ENCODE data around the gene SLC7A8. TPM values are rescaled to one million over a fixed set of nuclear protein-coding genes. Genes with fewer than 3 reads are reported as not detected.

Gene SLC7A8
- total and polyA plus RNA-seq, 2 donors: 3.2 to 15.0 TPM

DNA sequence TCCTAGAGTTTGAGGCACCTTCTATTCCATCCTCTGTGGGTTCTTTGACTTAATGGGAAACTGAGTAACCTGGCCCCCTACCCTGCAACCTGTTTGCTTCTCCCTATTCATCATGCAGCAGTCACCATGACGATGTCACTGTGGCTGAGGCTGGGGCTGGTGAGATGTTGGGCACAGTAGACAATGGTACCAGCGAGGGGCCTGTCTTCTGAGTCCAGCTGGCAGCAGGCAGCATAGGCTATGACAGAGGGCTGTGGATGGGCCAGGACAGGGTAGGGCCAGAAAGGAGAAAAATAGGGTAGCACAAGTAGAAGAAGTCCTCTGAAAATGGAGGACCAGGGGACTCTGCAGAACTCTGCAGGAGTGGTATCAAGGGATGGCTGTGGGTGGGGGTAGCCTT, 80.7 kb downstream of the SLC7A8 start:
- Histone ChIP-seq H3K27ac (ENCODE audit: low read depth in 1 of 2, low read length in 1 of 2) (no peak overlapping the region), H3K9me3 (ENCODE audit: control insufficient read depth in 2 of 2, insufficient read depth in 1 of 2, low read length in 1 of 2) (no peaks in the 10 kb centered on the region), H3K4me3 (ENCODE audit: low read length in 2 of 2) (no peak overlapping the region), H3K27me3 (ENCODE audit: control insufficient read depth in 2 of 2, insufficient read depth in 1 of 2, low read length in 1 of 2) (peaks cover 0 to 2% of the 10 kb centered on the region in 2 donors), H3K36me3 (ENCODE audit: control insufficient read depth in 2 of 2, insufficient read depth in 2 of 2, low read length in 1 of 2) (peaks cover 9 to 15% of the 10 kb centered on the region in 2 donors), H3K4me1 (ENCODE audit: control insufficient read depth in 2 of 2, insufficient read depth in 2 of 2, low read length in 2 of 2) (no peaks in the 10 kb centered on the region)
- no peak for DNase-seq (ENCODE audit: low read depth in 6 of 9, low spot score in 9 of 9)
- WGBS: 98% methylated on average over 2 of the region's 2 CpGs

DNA sequence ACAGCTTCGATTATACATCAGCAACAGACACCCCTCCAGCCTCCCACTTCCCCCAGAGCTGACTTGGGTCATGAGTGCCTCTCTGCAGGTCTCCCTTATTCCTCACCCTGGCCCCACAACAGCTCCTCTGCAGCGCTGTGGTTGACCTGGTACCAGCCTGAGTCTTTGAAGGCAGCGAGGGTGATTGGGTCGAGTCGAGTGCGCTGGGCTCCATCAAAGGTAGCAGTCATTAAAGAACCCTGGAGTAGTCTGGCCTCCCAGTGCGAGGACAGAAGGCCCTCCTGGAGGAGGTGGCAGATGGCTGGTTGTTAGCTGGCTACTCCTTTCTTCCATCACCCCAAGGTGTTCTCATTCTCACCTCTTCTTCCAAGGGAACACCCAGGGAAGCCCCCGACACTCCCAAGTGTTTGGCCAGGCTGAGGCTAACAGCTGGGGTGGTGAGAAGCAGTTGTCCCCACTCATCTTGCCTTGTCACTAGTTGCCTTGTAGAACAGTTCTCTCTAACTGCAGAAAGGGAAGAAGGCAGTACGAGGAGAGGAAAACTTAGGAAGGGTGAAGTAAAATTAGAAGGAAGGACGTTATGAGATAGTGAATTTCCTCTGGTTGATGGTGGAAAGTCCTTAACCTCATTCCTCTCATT, 81.4 kb downstream of the SLC7A8 start:
- Histone ChIP-seq H3K36me3 (ENCODE audit: control insufficient read depth in 2 of 2, insufficient read depth in 2 of 2, low read length in 1 of 2) (peaks cover 12 to 22% of the 10 kb centered on the region in 2 donors), H3K27ac (ENCODE audit: low read depth in 1 of 2, low read length in 1 of 2) (no peak overlapping the region), H3K9me3 (ENCODE audit: control insufficient read depth in 2 of 2, insufficient read depth in 1 of 2, low read length in 1 of 2) (no peaks in the 10 kb centered on the region), H3K4me3 (ENCODE audit: low read length in 2 of 2) (no peak overlapping the region), H3K4me1 (ENCODE audit: control insufficient read depth in 2 of 2, insufficient read depth in 2 of 2, low read length in 2 of 2) (no peaks in the 10 kb centered on the region), H3K27me3 (ENCODE audit: control insufficient read depth in 2 of 2, insufficient read depth in 1 of 2, low read length in 1 of 2) (peaks cover 0 to 2% of the 10 kb centered on the region in 2 donors)
- 93% methylated on average over 10 of the region's 10 CpGs for WGBS
- DNase-seq (ENCODE audit: low read depth in 6 of 9, low spot score in 9 of 9): no peak

DNA sequence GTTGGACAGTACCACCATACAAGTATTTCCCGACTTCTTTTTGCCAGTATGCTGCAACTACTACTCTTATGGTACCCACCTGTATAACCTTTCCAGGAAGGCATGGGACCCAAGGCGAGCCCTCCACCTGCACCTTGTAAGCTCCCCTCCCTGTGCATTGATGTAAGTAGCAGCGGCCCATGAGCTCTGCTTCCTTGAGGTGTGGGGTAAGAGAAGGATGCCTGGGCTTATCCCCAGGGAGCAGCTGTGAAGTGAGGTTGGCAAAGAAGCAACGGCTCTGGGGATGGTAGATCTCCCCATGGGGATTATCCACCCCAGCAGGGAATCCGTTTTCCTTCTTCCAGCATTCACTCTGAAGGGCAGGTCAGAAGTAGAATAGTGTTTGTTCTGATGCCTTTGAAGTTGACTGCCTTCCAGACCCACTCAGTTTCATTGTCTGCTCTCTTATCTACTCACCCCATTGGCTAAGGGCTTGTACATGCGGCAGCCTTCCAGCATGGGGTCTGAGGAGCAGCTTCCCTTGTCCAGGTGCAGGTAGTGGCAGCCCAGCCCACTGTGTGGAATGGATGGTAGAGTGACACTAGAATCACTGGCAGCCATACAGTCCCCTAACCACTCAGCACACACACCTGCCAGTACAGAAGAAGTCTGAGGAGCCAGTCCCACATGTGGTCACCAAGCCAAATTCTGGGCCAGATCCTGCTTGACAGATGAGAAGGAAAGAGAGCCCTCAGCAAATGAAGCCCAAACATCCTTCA, 82.1 kb downstream of the SLC7A8 start:
- 95% methylated on average over 6 of the region's 6 CpGs for WGBS
- H3K27me3 ChIP-seq (ENCODE audit: control insufficient read depth in 2 of 2, insufficient read depth in 1 of 2, low read length in 1 of 2): peaks cover 0 to 2% of the 10 kb centered on the region in 2 donors
- H3K27ac ChIP-seq (ENCODE audit: low read depth in 1 of 2, low read length in 1 of 2): no peak overlapping the region
- peaks cover 0 to 5% of the 10 kb centered on the region in 2 donors for H3K4me1 ChIP-seq (ENCODE audit: control insufficient read depth in 2 of 2, insufficient read depth in 2 of 2, low read length in 2 of 2)
- no peaks in the 10 kb centered on the region for H3K9me3 ChIP-seq (ENCODE audit: control insufficient read depth in 2 of 2, insufficient read depth in 1 of 2, low read length in 1 of 2)
- H3K36me3 ChIP-seq (ENCODE audit: control insufficient read depth in 2 of 2, insufficient read depth in 2 of 2, low read length in 1 of 2): peaks cover 12 to 23% of the 10 kb centered on the region in 2 donors
- no peak overlapping the region for H3K4me3 ChIP-seq (ENCODE audit: low read length in 2 of 2)
- no peak for DNase-seq (ENCODE audit: low read depth in 6 of 9, low spot score in 9 of 9)

DNA sequence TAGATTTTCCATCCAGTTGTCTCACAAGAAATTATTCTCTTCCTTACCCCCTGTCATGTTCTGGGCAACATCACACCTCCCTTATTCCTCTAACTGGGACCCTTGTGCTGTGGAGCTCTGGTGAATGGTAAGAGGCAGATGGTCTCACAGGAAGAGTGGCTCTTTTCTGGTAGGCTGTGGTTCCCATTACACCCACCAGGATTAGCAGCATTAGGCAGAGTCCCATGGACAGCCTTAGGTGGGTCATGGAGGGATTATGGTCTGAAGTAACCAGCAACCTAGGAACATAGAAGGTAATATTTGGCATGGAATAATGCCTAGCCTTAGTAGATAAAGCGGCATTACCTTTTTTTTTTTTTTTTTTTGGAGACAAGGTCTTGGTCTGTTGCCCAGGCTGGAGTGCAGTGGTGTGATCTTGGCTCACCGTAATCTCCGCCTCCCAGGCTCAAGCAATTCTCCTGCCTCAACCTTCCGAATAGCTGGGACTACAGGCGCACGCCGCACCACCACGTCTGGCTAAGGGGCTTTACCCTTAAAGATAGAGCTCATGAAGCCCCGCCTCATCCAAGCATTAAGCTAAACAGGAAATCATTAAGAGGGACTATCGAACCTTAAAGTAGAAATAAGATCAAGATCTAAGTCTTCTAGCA, 84.1 kb downstream of the SLC7A8 start:
- peaks cover 0 to 8% of the 10 kb centered on the region in 2 donors for H3K4me1 ChIP-seq (ENCODE audit: control insufficient read depth in 2 of 2, insufficient read depth in 2 of 2, low read length in 2 of 2)
- DNase-seq (ENCODE audit: low read depth in 6 of 9, low spot score in 9 of 9): no peak
- H3K27me3 ChIP-seq (ENCODE audit: control insufficient read depth in 2 of 2, insufficient read depth in 1 of 2, low read length in 1 of 2): peaks cover 0 to under 1% of the 10 kb centered on the region in 2 donors
- no peak overlapping the region for H3K4me3 ChIP-seq (ENCODE audit: low read length in 2 of 2)
- H3K9me3 ChIP-seq (ENCODE audit: control insufficient read depth in 2 of 2, insufficient read depth in 1 of 2, low read length in 1 of 2): no peaks in the 10 kb centered on the region
- H3K36me3 ChIP-seq (ENCODE audit: control insufficient read depth in 2 of 2, insufficient read depth in 2 of 2, low read length in 1 of 2): peaks cover 12 to 23% of the 10 kb centered on the region in 2 donors
- WGBS: 98% methylated on average over 10 of the region's 10 CpGs
- no peak overlapping the region for H3K27ac ChIP-seq (ENCODE audit: low read depth in 1 of 2, low read length in 1 of 2)

DNA sequence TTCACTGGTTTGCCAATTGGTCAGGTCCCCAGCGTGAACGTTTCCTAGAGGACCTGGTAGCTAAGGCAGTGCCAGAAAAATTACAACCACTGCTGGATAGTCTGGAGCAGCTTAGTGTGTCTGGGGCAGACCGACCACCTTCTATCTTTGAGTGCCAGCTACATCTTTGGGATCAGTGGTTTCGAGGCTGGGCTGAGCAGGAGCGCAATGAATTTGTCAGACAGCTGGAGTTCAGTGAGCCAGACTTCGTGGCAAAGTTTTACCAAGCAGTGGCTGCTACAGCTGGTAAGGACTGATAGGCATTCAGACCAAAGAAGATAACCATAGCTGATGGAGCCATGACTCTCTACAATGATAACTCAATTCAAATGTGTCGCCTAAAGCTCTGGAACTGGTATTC, 85.7 kb downstream of the SLC7A8 start:
- Histone ChIP-seq H3K27me3 (ENCODE audit: control insufficient read depth in 2 of 2, insufficient read depth in 1 of 2, low read length in 1 of 2) (no peaks in the 10 kb centered on the region), H3K27ac (ENCODE audit: low read depth in 1 of 2, low read length in 1 of 2) (no peak overlapping the region), H3K4me3 (ENCODE audit: low read length in 2 of 2) (no peak overlapping the region), H3K36me3 (ENCODE audit: control insufficient read depth in 2 of 2, insufficient read depth in 2 of 2, low read length in 1 of 2) (peaks cover 12 to 29% of the 10 kb centered on the region in 2 donors), H3K9me3 (ENCODE audit: control insufficient read depth in 2 of 2, insufficient read depth in 1 of 2, low read length in 1 of 2) (no peaks in the 10 kb centered on the region), H3K4me1 (ENCODE audit: control insufficient read depth in 2 of 2, insufficient read depth in 2 of 2, low read length in 2 of 2) (peaks cover 8 to 14% of the 10 kb centered on the region in 2 donors)
- DNase-seq (ENCODE audit: low read depth in 6 of 9, low spot score in 9 of 9): no peak
- 90% methylated on average over 7 of the region's 7 CpGs for WGBS

DNA sequence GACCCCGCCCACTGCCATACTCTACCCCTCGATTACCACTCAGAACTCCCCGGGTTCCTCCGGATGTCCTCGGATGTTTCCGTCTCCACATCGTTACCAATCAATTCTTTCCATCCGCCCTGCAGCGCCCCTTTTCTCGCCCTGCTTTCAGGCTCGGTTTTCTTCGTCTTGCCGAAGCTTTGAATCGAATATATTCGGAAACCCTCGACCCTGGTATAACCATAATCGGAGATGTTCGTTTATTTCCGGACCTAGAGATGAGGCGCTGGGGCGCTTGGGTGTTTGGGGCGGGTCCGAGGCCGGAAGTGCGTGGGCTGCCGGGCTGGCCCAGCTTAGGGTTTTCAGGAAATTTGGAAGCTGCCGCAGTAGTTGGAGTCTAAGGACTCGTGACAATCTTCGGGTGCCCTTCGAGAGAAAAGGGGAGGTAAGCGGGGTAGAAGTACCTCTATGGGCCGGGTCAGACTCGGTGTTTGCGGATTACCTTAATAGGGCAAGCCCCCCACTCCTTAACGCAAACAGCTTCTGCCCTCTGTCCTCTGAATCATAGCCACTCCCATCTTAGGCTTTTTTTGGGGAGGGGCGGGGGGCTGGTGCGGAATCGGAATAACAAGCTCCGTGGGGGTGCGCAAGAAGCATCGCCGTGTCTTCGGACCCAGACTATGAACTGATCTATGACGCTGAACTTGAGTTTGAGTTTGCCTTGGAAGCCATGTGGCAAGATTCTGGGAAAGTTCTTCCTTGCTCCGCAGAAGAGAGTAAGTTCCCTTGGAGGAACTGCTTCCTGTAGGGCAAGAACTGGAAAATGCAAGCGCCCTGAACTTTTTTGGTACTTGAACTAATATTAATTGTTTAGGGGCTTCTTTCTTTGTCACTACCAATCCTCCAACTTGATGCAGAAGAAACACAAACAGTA, 88.0 kb downstream of the SLC7A8 start, which contains the start of gene C14orf119:
TSS of gene C14orf119 (plus strand) at position 310 of the 913 bp plus-strand sequence. CDS start 2,154 bp downstream, outside the sequence.
- Histone ChIP-seq H3K4me1 (ENCODE audit: control insufficient read depth in 2 of 2, insufficient read depth in 2 of 2, low read length in 2 of 2) (peaks cover 8 to 14% of the 10 kb centered on the region in 2 donors), H3K36me3 (ENCODE audit: control insufficient read depth in 2 of 2, insufficient read depth in 2 of 2, low read length in 1 of 2) (peaks cover 24 to 50% of the 10 kb centered on the region in 2 donors), H3K27me3 (ENCODE audit: control insufficient read depth in 2 of 2, insufficient read depth in 1 of 2, low read length in 1 of 2) (no peaks in the 10 kb centered on the region), H3K27ac (ENCODE audit: low read depth in 1 of 2, low read length in 1 of 2) (peak within 1 kb of the TSS; percentile 96 to 99), H3K4me3 (ENCODE audit: low read length in 2 of 2) (peak within 1 kb of the TSS; percentile 80 to 92), H3K9me3 (ENCODE audit: control insufficient read depth in 2 of 2, insufficient read depth in 1 of 2, low read length in 1 of 2) (no peaks in the 10 kb centered on the region)
- under 1% methylated on average over 46 of the region's 46 CpGs for WGBS
- DNase-seq (ENCODE audit: low read depth in 6 of 9, low spot score in 9 of 9): peak; percentile 99 to 100 (median 100)

DNA sequence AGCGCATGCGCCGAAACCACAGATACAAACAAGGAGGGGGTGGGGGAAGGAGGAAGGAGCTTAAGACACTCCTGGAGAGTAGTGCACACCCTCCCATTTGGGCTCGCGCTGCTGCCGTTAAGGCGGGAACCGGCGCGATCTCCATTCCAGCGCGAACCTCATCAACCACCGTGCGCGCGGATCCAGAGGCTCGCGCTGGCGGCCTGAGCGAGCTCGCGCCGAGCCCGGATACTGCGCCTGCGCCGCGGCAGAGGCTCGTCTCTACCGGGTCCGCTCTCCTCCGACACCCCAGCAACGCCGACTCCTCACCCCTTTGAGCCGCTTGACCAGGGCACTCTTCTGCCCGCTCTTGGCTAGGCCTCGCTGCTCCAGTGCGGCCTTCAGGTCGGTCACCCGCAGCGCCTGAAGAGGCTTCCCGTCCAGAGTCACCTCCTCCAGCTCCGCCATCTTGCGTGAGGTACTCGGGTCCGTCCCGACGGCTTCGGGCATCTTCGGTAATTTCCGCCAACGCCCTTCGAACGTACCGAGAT, 88.7 kb downstream of the SLC7A8 start, which contains the start of gene ACIN1:
TSS of gene ACIN1 (minus strand) at position 471 of the 530 bp plus-strand sequence. CDS start at position 447, 24 bp downstream.
- peak in 8 of 9 donors; percentile 76 to 94 (median 84) for DNase-seq (ENCODE audit: low read depth in 6 of 9, low spot score in 9 of 9)
- Histone ChIP-seq H3K4me1 (ENCODE audit: control insufficient read depth in 2 of 2, insufficient read depth in 2 of 2, low read length in 2 of 2) (peaks cover 8 to 14% of the 10 kb centered on the region in 2 donors), H3K4me3 (ENCODE audit: low read length in 2 of 2) (peak within 1 kb of the TSS; percentile 80 to 92), H3K27ac (ENCODE audit: low read depth in 1 of 2, low read length in 1 of 2) (peak within 1 kb of the TSS; percentile 96 to 99), H3K27me3 (ENCODE audit: control insufficient read depth in 2 of 2, insufficient read depth in 1 of 2, low read length in 1 of 2) (no peaks in the 10 kb centered on the region), H3K9me3 (ENCODE audit: control insufficient read depth in 2 of 2, insufficient read depth in 1 of 2, low read length in 1 of 2) (no peaks in the 10 kb centered on the region), H3K36me3 (ENCODE audit: control insufficient read depth in 2 of 2, insufficient read depth in 2 of 2, low read length in 1 of 2) (peaks cover 31 to 57% of the 10 kb centered on the region in 2 donors)
- WGBS: under 1% methylated on average over 55 of the region's 55 CpGs

DNA sequence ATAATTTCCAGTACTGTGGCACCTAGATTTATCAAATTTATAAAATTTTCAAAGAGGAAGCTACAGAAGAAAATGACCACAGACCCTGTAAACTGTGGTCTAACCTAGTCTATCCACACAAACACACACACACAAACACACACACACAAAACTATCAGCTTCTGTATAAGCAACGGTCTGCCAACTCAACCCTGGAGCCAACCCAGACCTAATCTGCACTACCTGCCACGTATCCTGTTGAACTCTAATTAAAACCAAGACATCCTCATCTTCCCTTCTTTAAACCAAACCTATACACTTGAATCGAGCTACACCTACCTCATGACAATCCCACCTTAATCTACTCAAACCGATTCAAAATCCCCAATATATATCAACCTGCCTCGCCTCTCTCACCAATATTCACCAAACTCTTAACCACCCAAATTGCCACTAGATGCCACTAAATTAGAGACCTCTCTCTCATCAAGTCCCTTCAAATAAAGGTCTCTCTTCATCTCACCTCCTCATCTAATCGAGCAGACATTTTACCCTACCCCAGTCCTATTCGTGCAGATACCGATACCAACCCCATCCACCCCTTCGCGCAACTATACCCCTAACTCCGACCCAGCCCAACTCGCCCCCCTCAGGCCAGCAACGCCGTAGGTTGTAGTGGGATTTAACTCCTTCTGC, 89.3 kb downstream of the SLC7A8 start:
- DNase-seq (ENCODE audit: low read depth in 6 of 9, low spot score in 9 of 9): peak in 1 of 9 donors; percentile 87
- peak overlapping the region; percentile 93 to 99 for H3K27ac ChIP-seq (ENCODE audit: low read depth in 1 of 2, low read length in 1 of 2)
- H3K36me3 ChIP-seq (ENCODE audit: control insufficient read depth in 2 of 2, insufficient read depth in 2 of 2, low read length in 1 of 2): peaks cover 37 to 61% of the 10 kb centered on the region in 2 donors
- H3K9me3 ChIP-seq (ENCODE audit: control insufficient read depth in 2 of 2, insufficient read depth in 1 of 2, low read length in 1 of 2): no peaks in the 10 kb centered on the region
- H3K4me1 ChIP-seq (ENCODE audit: control insufficient read depth in 2 of 2, insufficient read depth in 2 of 2, low read length in 2 of 2): peaks cover 8 to 14% of the 10 kb centered on the region in 2 donors
- 2% methylated on average over 14 of the region's 14 CpGs for WGBS
- no peaks in the 10 kb centered on the region for H3K27me3 ChIP-seq (ENCODE audit: control insufficient read depth in 2 of 2, insufficient read depth in 1 of 2, low read length in 1 of 2)
- peak overlapping the region; percentile 75 to 80 for H3K4me3 ChIP-seq (ENCODE audit: low read length in 2 of 2)
